HG03045 (cell line): Measurements from ENCODE around the gene CDKN2A.

Experiments
- ATAC-seq: cut with Tn5 transposase; IDR thresholded peaks from one replicate; pipeline ENCODE4 v1.9.1; 2021; ENCODE audit warnings: mild to moderate bottlenecking, moderate library complexity; ENCODE audit not compliant: unreplicated experiment

The CDKN2A gene

DNA sequence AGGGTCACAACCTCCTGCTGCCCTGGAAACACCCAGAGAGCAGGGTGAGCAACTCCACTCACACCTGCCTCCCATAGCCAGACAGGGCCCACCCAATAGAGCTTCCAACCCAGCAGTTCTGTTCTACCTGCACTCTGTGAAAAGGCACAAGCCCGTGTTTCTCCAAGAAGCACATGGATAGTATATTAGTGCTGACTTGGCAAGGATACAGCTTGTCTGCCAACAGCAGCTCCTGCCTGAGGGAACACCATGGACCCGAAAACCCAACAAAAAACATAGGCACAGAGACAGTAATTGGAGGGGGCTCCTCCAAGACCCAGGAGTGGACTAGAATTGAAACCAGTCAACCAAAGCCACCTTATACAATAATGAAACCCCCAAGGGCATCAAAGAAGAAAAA lies 48.6 kb downstream of the CDKN2A start:
- no peak for ATAC-seq

DNA sequence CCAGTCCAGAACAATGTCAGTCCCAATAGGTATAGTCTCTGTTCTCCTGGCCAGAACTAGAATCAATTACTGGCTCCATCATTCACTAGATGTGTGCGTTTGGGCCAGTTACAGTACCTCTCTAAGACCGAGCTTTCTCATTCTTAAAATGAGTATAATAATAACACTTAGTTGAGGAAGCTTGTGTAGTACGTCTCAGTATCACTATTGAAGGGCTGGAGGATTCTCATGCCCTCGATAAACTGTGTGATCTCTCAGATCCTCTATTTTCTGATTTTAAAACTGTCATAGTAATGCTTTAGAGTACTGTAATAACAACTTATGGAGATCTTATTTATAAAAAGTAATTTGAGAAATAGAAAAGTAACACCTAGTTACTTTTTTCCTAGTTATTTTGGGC lies 50.7 kb downstream of the CDKN2A start:
- ATAC-seq: no peak

DNA sequence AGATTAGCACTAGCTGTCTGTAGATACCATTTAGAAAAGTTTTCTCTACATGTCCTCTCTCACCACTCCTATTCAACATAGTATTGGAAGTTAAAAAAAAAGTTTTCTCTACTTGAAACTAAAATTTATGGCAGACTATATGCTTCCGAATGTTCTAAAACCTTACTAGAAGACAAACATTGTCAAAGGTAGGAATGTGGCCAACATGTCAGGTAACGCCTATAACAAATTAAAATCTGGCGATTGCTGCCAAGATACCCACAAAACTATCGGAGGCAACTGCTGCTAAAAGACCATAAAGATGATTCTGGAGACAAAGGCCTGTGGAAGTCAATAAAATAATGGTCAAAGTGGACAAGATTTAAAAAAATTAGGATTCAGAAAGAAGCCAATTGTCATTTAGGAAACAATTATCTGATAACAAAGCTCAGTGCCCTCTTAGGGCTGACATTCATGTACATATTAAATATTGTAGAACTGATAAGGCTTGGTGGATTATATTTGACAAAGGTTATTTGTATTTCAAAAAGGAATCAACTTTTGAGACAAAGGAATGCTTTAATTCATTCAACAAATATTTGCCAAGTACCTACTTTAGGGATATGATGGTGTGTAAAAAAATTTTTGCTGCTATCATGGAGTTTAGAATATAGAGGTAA lies 52.7 kb downstream of the CDKN2A start:
- ATAC-seq: no peak

DNA sequence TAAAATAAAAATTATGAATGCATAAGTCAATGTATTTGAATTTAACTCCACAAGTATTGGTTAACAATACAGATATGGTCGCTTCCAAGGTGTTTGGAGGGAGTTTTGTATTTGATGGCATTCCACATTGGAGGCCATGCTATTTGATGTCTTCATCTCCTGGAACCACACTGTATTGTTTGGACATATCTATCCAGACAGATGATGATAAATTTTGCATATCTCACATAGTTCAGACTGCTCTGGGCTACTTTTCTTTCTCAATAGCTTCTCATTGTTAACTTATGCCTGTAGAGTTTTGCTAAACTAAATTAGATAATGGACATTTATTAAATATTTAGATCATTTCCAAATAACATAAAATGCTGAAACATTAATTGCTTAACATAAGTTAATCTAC lies 58.0 kb downstream of the CDKN2A start:
- ATAC-seq: no peak

DNA sequence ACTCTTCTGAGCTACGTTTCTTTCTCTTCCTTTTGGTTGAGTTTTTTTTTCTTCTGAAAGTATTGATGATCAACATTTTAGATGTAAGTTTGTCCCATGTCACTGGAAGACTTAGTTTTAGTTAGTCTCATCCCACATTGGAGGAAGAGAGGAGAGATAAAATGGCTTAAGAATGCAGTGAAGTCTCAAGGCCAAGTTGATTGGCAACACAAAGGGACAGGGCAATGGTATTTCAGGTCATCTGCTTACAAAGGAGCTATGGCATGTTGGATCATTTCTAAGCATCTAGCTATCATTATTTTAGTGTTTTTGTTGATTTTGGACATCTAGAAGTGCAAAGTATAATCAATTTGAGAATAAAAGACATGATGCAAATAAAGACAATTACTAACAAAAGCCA lies 58.6 kb downstream of the CDKN2A start:
- ATAC-seq: no peak

DNA sequence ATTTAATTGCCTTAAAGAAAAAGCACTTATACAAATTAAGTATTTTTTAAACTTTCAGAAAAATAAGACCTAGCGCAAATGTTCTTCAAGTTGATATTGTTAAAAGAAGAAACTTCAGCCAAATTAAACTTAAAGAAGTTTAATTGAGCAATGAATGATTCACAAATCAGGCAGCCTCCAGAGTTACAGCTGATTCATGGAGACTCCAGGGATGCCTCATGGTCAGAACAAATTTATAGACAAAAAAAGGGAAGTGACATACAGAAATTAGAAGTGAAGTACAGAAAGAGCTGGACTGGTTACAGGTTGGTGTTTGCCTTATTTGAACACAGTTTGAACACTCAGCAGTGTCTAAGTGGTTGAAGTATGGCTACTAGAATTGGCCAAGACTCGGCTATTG lies 60.3 kb downstream of the CDKN2A start:
- ATAC-seq: no peak

DNA sequence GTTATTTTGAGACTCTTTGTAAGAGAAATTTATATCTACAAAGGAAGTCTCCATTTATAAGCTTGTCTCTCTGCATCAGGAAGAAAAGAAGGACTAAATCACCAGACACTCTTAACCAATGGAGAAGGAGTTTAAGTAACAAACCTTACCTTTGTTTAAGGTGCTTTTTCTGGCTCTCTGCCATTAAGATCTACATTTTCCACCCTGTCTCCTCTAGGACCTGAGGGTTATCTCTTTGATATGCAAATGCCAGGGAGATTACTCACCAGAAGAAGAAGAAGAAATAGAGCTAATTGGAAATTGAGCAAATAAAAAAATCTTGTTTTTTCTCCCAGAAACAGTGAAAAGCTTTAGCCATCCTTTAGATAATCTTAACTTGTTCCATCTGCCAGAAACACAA lies 60.9 kb downstream of the CDKN2A start:
- no peak for ATAC-seq

DNA sequence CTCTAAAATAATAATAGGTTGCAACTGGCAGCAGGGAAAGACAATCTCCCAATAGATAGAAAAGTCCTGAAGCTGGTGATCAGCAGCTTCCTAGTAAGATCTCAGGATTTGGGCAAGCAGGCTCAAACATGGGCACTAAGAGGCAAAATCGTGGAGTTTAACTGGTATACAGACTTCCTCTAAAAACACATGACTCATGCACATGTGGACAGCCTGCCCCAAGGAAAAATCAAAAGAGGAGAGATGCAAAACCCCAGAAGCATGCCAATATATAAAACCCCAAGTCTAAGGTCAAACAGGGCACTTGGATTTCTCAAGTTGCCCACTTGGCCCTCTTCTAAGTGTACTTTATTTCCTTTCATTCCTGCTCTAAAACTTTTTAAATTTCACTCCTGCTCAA lies 62.8 kb downstream of the CDKN2A start:
- no peak for ATAC-seq

DNA sequence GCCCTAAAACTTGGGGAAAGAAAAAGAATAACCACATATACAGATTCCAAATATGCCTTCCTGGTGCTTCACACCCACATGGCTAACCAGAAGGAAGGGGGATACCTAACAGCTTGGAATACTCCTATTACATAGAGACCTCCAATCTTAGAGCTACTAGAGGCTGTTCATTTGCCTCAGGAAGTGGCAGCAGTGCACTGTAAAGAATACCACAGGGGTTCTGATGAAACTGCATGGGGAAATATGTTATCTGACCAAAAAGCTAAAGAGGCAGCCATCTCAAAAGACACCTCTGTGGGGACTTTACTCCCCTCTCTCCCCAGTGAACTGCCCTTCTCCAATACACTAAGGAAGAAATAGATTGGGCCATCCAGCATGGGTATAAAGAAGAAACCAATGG lies 66.4 kb downstream of the CDKN2A start:
- no peak for ATAC-seq

DNA sequence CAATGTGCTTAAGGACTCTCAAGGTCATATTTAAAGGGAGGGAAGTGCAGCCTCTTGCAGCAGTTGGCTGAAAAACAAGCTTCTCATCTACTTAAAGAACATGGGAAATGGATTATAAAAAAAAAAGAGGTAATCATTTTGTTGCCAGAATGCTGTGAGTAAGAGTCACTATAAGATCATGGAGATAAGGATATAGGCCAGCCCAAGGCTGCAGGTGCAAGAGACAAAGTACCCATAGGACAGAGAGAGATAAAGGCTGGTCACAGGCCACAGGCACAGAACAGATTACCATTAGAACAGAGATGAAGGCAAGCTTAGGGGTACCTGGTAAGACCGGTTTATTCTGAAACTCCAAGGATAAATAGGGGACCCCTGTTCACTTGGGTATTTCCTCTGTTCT lies 70.5 kb downstream of the CDKN2A start:
- no peak for ATAC-seq

DNA sequence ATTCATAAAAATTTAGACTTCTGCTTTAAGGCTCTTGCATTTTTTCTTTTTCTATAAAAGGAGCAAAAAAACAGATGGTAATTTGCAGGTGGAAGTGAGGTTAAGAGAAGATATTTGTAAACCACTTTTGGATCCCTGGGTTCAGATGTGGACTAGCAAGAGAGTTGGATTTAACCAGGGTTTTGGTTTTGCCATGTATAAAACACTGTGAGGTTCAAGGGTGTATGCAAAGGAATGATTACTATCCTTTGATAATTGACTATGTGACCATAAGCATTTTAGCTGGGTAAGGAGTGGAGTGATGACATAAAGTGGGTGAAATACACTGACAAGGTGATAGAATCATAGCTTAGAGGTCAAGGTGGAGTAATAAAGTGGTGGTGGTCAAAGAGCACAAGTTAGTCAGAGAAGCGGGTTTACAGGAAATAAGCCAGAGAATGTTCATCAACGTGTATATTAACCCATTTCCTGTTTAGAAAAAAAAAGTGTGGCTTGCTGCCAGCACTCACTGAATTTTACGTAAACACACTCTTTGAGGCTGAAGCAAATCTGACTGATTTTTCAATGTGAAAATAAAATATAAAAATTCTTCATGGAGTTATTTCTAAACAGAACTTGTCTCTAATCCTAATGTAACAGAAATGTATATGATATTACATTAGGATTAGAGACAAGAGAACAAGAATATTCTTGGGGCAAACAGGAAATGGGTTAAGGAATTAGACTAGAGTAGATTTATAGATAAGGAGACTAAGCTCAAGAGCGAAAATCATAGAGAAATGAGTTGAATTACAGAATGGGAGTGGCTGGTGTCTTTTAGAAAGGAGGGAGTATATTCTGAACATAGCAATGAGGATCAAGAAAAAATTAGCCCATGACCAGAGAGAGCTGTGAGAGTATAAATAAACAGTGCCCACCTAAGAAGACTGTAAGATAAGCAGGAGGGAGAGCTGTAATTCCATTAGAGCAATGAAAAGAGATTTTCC lies 74.5 kb downstream of the CDKN2A start:
- peak; percentile 55 for ATAC-seq
